Activated B cell treated with CpG ODN at 0.5 μM for 24 hours (primary cell): Measurements from ENCODE around the gene OR5T1. TPM values are rescaled to one million over a fixed set of nuclear protein-coding genes. Genes with fewer than 3 reads are reported as not detected.

ENCODE experiments used
- ATAC-seq: fragments of 200-7000 bp; cut with Tn5 transposase; one replicate; pipeline ENCODE4 v1.10.0; 2021; ENCODE audit warnings: low read depth, mild to moderate bottlenecking, moderate library complexity
- CTCF ChIA-PET: fragments of 350-600 bp; sonication (Branson Sonifier 250); formaldehyde crosslinking; loops from one replicate; lab custom pipeline; 2021; ENCODE audit warnings: antibody characterized with exemption; lab: Charles Lee
- POLR2A ChIA-PET: fragments of 350-600 bp; sonication (Branson Sonifier 250); formaldehyde crosslinking; loops from one replicate; lab custom pipeline; 2021; ENCODE audit warnings: antibody characterized with exemption; lab: Charles Lee
- DNase-seq: peaks from one replicate; pipeline ENCODE4 v3.0.0; 2022
- H3K27ac Mint-ChIP-seq: one replicate; pipeline ENCODE4 v1.8.0; 2020; ENCODE audit warnings: mixed read lengths
- H3K27me3 Mint-ChIP-seq: one replicate; pipeline ENCODE4 v1.8.0; 2021; ENCODE audit warnings: mixed read lengths
- H3K36me3 Mint-ChIP-seq: one replicate; pipeline ENCODE4 v1.8.0; 2021; ENCODE audit warnings: low read depth, mixed read lengths
- H3K4me1 Mint-ChIP-seq: one replicate; pipeline ENCODE4 v1.8.0; 2021; ENCODE audit warnings: mixed read lengths
- H3K4me3 Mint-ChIP-seq: one replicate; pipeline ENCODE4 v1.8.0; 2020; ENCODE audit warnings: mild to moderate bottlenecking, mixed read lengths
- H3K9me3 Mint-ChIP-seq: one replicate; pipeline ENCODE4 v1.8.0; 2020; ENCODE audit warnings: mixed read lengths
- CTCF ChIP-seq: fragments of 200-600 bp; IDR thresholded peaks from one replicate; pipeline ENCODE4 v1.8.0; 2022; ENCODE audit warnings: antibody characterized with exemption, mild to moderate bottlenecking
- intact Hi-C: fragments of 100-400 bp; cut with micrococcal nuclease; formaldehyde crosslinking; loops from one replicate; pipeline ENCODE4 v1.15.1; 2024
- total RNA-seq: library from RNA; stranded (reverse); gene quantifications from 2 replicates; pipeline ENCODE4 v1.2.3, GENCODE V29; 2022

The OR5T1 gene
- total RNA-seq, 1 donor from 2014 or later: not detected

- CTCF ChIA-PET: no interaction called here
- TF ChIP-seq CTCF: no peak
- DNase-seq (no peak), ATAC-seq (no peak)
- intact Hi-C loops: no loop called here
- Mint-ChIP-seq H3K27ac (no peak overlapping the region), H3K27me3 (no peaks in the 10 kb centered on the region), H3K4me1 (no peaks in the 10 kb centered on the region), H3K4me3 (no peak overlapping the region), H3K36me3 (no peaks in the 10 kb centered on the region), H3K9me3 (peaks cover 5% of the 10 kb centered on the region)
- POLR2A ChIA-PET: no interaction called here
These were observed 22.9 kb downstream of the OR5T1 start for GRCh38 chr11:56296898-56297297.

GRCh38 chr11:56307836-56308235, 33.9 kb downstream of the OR5T1 start:
- no peak for TF ChIP-seq CTCF

GRCh38 chr11:56314844-56315243, 40.9 kb downstream of the OR5T1 start, which contains the start of gene OR8K3:
TSS of gene OR8K3 (plus strand) at chr11:56315144. CDS start at chr11:56318307, 3,163 bp downstream.
- Mint-ChIP-seq H3K27me3 (no peaks in the 10 kb centered on the region), H3K9me3 (peaks cover 9% of the 10 kb centered on the region), H3K36me3 (no peaks in the 10 kb centered on the region), H3K4me3 (no peak within 1 kb of the TSS), H3K27ac (no peak within 1 kb of the TSS), H3K4me1 (no peaks in the 10 kb centered on the region)
- intact Hi-C loops: no loop called here
- POLR2A ChIA-PET: no interaction called here
- TF ChIP-seq CTCF: no peak
- CTCF ChIA-PET: no interaction called here
- no peak for DNase-seq
- no peak for ATAC-seq

More at GRCh38 chr11:56307836-56308235, 33.9 kb downstream of the OR5T1 start:
- ChIA-PET POLR2A (no interaction called here), CTCF (no interaction called here)
- no peaks in the 10 kb centered on the region for H3K27me3 Mint-ChIP-seq
- no peaks in the 10 kb centered on the region for H3K36me3 Mint-ChIP-seq
- DNase-seq (no peak), ATAC-seq (no peak)
- intact Hi-C loops: no loop called here
- H3K27ac Mint-ChIP-seq: no peak overlapping the region
- no peak overlapping the region for H3K4me3 Mint-ChIP-seq
- no peaks in the 10 kb centered on the region for H3K4me1 Mint-ChIP-seq
- H3K9me3 Mint-ChIP-seq: peaks cover 5% of the 10 kb centered on the region

Other genes starting within 250 kb of the OR5T1 start
- gene OR5AS1, start 246.5 kb upstream of the OR5T1 start, total RNA-seq: not detected in 2 replicates
- not detected in 2 replicates for gene OR8I2, start 180.8 kb upstream of the OR5T1 start, total RNA-seq
- not detected in 2 replicates for gene OR8H2, start 170.5 kb upstream of the OR5T1 start, total RNA-seq
- not detected in 2 replicates for gene OR8H3, start 151.8 kb upstream of the OR5T1 start, total RNA-seq
- not detected in 2 replicates for gene OR8J3, start 134.0 kb upstream of the OR5T1 start, total RNA-seq
- not detected in 2 replicates for gene OR8K5, start 113.8 kb upstream of the OR5T1 start, total RNA-seq
- gene OR5J2, start 97.5 kb upstream of the OR5T1 start, total RNA-seq: not detected in 2 replicates
- gene OR5T2, start 39.9 kb upstream of the OR5T1 start, total RNA-seq: not detected in 2 replicates
- not detected in 2 replicates for gene OR5T3, start 21.9 kb upstream of the OR5T1 start, total RNA-seq
- gene OR8H1, start 18.1 kb downstream of the OR5T1 start, total RNA-seq: not detected in 2 replicates
- not detected in 2 replicates for gene OR8K3, start 41.0 kb downstream of the OR5T1 start, total RNA-seq
- not detected in 2 replicates for gene OR8K1, start 71.9 kb downstream of the OR5T1 start, total RNA-seq
- not detected in 2 replicates for gene OR8J1, start 80.1 kb downstream of the OR5T1 start, total RNA-seq
- not detected in 2 replicates for gene OR8U1, start 101.5 kb downstream of the OR5T1 start, total RNA-seq
- not detected in 2 replicates for gene OR5AL1, start 138.5 kb downstream of the OR5T1 start, total RNA-seq
- not detected in 2 replicates for gene OR5M3, start 199.2 kb downstream of the OR5T1 start, total RNA-seq
- gene OR5M8, start 217.2 kb downstream of the OR5T1 start, total RNA-seq: not detected in 2 replicates